Measurements from ENCODE around the gene ZSWIM6. TPM values are rescaled to one million over a fixed set of nuclear protein-coding genes. Genes with fewer than 3 reads are reported as not detected.

ZSWIM6 gene
- total RNA-seq, 1 donor, result 6.9 TPM

DNA sequence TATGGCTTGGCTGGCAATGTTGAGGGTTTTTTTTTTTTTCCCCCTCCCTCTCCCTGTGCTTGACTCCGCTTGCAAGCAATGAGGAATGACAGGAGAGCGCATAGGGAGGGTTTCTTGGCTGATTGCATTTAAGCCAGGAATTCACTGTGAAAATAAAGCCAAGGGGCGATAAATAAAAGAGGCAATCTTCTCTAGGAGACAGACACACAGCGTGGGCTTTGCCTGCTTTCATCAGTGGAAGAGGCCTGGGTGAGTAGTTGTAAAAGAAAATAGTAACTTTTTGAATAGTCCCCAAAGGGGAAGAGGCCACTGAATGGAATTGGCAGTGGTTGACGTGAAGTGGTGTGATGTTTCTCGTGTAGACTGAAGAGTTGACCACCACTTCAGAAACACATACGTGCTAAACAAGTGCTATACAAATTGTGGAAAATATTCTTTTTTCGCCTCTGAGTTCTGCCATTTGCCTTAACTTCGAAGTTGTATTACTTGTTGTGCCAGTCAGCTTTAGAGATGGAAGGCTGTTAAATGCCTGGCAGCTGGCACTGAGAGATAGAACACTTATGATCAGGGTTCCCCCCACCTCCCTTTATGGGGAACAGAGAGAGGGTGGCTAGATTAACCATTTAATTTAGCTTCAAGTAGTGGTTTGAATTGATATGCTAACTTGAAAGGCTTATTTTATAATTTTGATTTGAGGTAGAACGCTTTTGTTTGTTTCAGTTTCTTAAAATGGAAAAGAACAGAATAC, 3.0 kb downstream of the ZSWIM6 start:
- DNase-seq (ENCODE audit: low read depth), result peak; percentile 78
- TF ChIP-seq, protein P1, sequence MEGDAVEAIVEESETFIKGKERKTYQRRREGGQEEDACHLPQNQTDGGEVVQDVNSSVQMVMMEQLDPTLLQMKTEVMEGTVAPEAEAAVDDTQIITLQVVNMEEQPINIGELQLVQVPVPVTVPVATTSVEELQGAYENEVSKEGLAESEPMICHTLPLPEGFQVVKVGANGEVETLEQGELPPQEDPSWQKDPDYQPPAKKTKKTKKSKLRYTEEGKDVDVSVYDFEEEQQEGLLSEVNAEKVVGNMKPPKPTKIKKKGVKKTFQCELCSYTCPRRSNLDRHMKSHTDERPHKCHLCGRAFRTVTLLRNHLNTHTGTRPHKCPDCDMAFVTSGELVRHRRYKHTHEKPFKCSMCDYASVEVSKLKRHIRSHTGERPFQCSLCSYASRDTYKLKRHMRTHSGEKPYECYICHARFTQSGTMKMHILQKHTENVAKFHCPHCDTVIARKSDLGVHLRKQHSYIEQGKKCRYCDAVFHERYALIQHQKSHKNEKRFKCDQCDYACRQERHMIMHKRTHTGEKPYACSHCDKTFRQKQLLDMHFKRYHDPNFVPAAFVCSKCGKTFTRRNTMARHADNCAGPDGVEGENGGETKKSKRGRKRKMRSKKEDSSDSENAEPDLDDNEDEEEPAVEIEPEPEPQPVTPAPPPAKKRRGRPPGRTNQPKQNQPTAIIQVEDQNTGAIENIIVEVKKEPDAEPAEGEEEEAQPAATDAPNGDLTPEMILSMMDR (IDR thresholded peaks at IDR 0.05; ENCODE audit: insufficient read depth, low read length), result no peak
- H3K4me3 ChIP-seq (ENCODE audit: low read depth, low read length), result peak overlapping the region; percentile 82

DNA sequence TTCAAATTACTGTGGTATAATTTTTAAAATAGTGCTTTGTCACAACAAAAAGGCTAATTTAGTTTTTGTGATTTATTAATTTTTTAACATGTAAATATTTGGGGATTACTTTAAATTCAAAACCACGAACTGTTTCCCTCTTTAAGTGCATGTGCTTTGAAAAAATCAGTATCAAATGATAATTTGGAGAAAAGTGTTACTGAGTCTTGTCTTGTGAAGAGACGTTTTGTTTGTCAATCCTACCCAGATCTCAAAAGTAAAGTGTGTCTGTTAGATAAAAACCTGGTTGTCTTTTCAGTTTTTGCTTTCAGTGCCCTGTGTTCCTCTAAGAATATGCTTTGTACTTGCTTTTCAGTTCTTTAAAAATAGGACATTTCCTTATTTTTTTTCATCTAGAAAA, 7.7 kb downstream of the ZSWIM6 start:
- no peak overlapping the region for H3K4me3 ChIP-seq (ENCODE audit: low read depth, low read length)
- DNase-seq (ENCODE audit: low read depth), result no peak
- TF ChIP-seq, protein P1 (IDR thresholded peaks at IDR 0.05; ENCODE audit: insufficient read depth, low read length), result no peak

GRCh38 chr5:61340775-61341361, 8.8 kb downstream of the ZSWIM6 start:
- no peak for DNase-seq (ENCODE audit: low read depth)
- TF ChIP-seq, protein P1 (IDR thresholded peaks at IDR 0.05; ENCODE audit: insufficient read depth, low read length), result no peak
- no peak overlapping the region for H3K4me3 ChIP-seq (ENCODE audit: low read depth, low read length)

- no peak overlapping the region for H3K4me3 ChIP-seq (ENCODE audit: low read depth, low read length)
- TF ChIP-seq, protein P1 (IDR thresholded peaks at IDR 0.05; ENCODE audit: insufficient read depth, low read length), result no peak
- DNase-seq (ENCODE audit: low read depth), result peak; percentile 64
Observed at GRCh38 chr5:61342071-61342501, 10.0 kb downstream of the ZSWIM6 start.

- DNase-seq (ENCODE audit: low read depth), result no peak
- TF ChIP-seq, protein P1 (IDR thresholded peaks at IDR 0.05; ENCODE audit: insufficient read depth, low read length), result no peak
Observed at GRCh38 chr5:61344187-61344944, 12.3 kb downstream of the ZSWIM6 start.

GRCh38 chr5:61346511-61346910, 14.5 kb downstream of the ZSWIM6 start:
- DNase-seq (ENCODE audit: low read depth), result no peak
- H3K4me3 ChIP-seq (ENCODE audit: low read depth, low read length), result no peak overlapping the region
- TF ChIP-seq, protein P1 (IDR thresholded peaks at IDR 0.05; ENCODE audit: insufficient read depth, low read length), result no peak

More at GRCh38 chr5:61344187-61344944, 12.3 kb downstream of the ZSWIM6 start:
- no peak overlapping the region for H3K4me3 ChIP-seq (ENCODE audit: low read depth, low read length)
